KBM-7 (cell line): ENCODE measurements around the gene CASK.
"Not testable (repeated sequence)": the region's sequence is repeated elsewhere in the genome, so short reads cannot be mapped to it uniquely, and the experiment has no call there.

Experiments used
- DNase-seq: peaks from one replicate; pipeline ENCODE4 v3.0.0-alpha.2; 2015
- in situ Hi-C: fragments of 300-500 bp; cut with MboI; formaldehyde crosslinking; loops from 2 replicates; pipeline ENCODE4 v1.14.3; 2020; ENCODE audit warnings: low sequenced_read_pairs, low pct_unique_long_range_greater_than_20kb, mixed read lengths

The CASK gene

DNA sequence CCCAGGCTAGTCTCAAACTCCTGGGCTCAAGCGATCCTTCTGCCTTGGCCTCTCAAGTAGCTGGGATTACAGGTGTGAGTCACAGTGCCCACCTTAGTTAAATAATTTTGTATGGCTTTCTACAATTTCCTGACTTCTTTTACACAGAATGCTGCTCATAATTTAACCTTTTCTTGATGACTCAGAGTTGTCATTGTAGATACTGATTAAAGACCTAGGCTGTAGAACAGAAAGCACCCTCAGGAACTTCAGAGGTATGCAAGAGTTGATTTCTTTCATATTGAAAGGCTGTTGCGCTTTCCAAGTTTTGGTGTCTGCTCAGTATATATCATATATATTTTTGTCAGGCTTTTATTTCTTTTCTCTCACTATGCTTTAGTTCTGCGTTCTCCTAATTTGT, 255.7 kb downstream of the CASK start:
- DNase-seq = no peak
- in situ Hi-C loops = no loop called here

DNA sequence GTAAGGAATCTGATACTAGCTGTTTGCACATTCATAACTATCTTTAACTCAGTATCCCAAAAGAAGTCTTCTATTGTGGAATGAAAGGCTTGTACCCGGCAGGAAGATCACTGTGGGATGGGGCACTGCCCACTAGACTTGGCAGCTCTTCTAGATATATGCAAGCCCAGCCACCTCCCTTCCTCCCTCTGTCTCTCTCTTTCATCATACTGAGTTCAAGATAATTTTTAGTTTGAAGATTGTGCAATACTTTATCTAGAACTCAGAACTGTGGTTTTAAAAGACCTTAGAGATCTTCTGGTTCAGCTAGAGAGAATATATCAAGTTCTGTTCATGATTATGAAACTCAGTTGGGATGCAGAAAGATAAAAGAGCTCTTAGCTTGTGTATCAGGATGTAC, 257.1 kb downstream of the CASK start:
- in situ Hi-C loops = no loop called here
- peak; percentile 63 for DNase-seq

DNA sequence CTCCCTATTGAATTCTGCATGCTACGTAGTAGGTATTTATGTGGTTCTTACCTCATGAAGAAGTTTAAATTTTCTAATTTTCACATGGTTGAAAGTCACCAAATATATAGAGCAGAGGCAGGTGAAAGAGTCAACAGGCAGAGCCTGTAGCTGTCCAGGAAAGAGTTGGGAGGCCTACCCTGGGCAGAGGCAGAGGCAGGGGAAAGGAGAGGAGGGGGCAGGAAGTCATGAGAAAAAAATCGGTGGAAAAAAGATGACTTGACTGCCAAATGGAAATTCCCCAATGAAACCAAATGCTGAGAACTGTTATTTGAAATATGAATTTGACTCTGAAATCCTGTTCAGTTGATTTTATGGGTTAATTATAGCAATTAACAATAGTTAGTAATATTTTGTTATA, 257.7 kb downstream of the CASK start:
- no peak for DNase-seq
- in situ Hi-C loops = no loop called here

- in situ Hi-C loops = no loop called here
- DNase-seq = no peak
These were observed 258.4 kb downstream of the CASK start for GRCh38 chrX:41664908-41665307.

- DNase-seq = no peak
- in situ Hi-C loops = no loop called here
These were observed 258.9 kb downstream of the CASK start for GRCh38 chrX:41664375-41664901.

- in situ Hi-C loops = no loop called here
- DNase-seq = no peak
These were observed 261.8 kb downstream of the CASK start for GRCh38 chrX:41661366-41662095.

DNA sequence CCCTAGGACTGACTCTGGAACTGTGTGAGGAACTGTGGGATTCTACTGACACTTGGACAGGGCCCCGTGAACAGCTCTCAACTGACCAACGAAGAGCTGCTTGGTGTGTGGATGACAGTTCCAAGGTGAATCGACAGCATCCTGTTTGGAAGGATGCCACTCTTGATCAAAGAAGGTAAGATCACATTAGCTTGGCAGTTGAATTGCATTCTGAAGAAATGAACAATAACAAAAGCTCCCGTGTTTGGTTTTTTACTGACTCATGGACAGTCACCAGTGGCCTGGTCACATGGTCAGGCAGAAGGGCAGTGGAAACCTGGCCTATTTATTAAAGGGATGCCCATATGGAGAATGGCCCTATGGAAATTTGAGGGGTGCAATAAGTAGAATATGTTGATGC, 267.7 kb downstream of the CASK start:
- no peak for DNase-seq
- in situ Hi-C loops = no loop called here

DNA sequence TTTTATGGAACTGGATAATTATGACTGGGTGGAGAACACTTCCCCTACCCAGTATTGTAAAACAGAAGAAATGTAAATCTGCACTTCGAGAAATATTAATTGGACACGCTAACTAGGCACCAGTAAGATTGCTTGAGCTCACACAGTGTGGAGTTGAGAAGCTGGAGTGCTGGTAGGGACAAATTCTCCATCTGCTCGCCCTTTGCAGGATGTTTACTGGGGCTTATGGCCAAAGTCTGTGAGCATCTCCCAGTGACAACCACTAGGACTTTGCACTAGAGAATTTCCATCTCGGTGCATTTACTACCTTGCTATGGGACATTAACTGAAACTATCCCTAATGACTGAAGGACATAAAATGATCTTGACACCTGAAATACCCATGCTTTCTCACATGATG, 268.3 kb downstream of the CASK start:
- DNase-seq = no peak
- in situ Hi-C loops = no loop called here

GRCh38 chrX:41653125-41653524, 270.2 kb downstream of the CASK start:
- in situ Hi-C loops = no loop called here
- no peak for DNase-seq

GRCh38 chrX:41646201-41646600, 277.2 kb downstream of the CASK start:
- DNase-seq, in situ Hi-C loops: not testable (repeated sequence)

- in situ Hi-C loops = no loop called here
- peak; percentile 97 for DNase-seq
These were observed 289.1 kb downstream of the CASK start for GRCh38 chrX:41634284-41634683.

GRCh38 chrX:41630091-41630490, 293.3 kb downstream of the CASK start:
- in situ Hi-C loops = no loop called here
- DNase-seq = peak; percentile 70

GRCh38 chrX:41629539-41629938, 293.8 kb downstream of the CASK start:
- in situ Hi-C loops = no loop called here
- no peak for DNase-seq

- peak; percentile 58 for DNase-seq
- in situ Hi-C loops = no loop called here
These were observed 302.1 kb downstream of the CASK start for GRCh38 chrX:41621222-41621723.

DNA sequence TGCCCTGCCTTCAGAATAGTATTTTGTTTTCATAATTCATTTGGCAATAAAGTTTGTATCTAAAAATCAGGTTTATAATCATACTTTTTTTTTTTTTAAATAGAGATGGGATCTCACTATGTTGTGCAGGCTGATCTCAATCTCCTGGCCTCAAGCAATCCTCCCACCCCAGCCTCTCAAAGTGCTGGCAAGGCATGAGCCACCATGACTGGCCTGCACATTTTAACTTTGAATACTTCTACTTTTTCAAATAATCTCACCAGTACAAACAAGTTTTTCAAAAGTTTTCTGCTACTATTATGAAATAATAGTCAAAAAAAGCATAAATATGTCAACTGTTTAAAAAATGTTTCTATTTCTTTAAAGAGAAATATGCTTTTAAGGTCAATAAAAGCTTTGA, 304.1 kb downstream of the CASK start:
- no peak for DNase-seq
- in situ Hi-C loops = no loop called here

DNA sequence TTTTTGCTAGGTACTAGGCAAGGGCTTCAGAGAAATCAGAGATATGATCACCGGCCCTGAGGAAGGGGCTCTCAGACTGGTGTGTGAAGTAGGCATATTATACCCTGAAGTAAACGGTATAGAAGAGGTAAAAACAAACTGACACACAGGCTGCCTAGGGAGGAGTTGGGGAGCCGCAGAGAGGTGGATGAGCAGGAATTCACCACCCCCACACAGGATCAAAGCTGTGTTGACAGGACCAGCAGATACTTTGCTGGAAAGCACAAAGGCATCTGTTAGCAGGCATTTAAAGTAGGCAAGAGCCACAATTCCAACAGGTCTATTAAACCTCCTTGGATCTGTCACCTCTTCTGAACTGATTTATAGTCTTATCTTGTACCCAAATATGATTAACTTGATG, 306.4 kb downstream of the CASK start:
- no peak for DNase-seq
- in situ Hi-C loops = no loop called here

DNA sequence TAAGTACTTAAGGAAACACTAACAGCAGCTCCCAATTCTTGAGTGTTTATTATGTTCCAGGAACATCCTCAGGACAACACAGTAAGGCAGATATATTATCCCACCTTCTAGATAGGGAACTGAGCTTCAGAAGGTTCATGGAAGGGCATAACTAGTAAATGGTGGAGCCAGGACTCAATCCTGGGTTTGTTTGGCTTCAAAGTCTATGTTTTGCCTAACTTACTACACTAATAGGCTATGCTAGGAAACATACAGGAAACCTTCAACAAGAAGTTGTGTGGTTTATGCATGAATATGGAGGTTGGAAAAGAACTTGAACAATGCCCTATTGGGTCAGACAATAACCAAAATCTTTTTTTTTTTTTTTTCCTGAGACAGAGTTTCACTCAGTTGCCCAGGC, 307.1 kb downstream of the CASK start:
- no peak for DNase-seq
- in situ Hi-C loops = no loop called here

GRCh38 chrX:41608244-41608643, 315.1 kb downstream of the CASK start:
- no peak for DNase-seq
- in situ Hi-C loops = no loop called here

- DNase-seq = no peak
- in situ Hi-C loops = no loop called here
These were observed 316.0 kb downstream of the CASK start for GRCh38 chrX:41607264-41607832.

- DNase-seq, in situ Hi-C loops: not testable (repeated sequence)
These were observed 317.3 kb downstream of the CASK start for GRCh38 chrX:41606057-41606456.
